ENCODE measurements around the gene SLC8A1. TPM values are rescaled to one million over a fixed set of nuclear protein-coding genes. Genes with fewer than 3 reads are reported as not detected.

Gene SLC8A1
- total and polyA plus RNA-seq, 8 donors = 5.4 to 39.7 (median 6.6) TPM

DNA sequence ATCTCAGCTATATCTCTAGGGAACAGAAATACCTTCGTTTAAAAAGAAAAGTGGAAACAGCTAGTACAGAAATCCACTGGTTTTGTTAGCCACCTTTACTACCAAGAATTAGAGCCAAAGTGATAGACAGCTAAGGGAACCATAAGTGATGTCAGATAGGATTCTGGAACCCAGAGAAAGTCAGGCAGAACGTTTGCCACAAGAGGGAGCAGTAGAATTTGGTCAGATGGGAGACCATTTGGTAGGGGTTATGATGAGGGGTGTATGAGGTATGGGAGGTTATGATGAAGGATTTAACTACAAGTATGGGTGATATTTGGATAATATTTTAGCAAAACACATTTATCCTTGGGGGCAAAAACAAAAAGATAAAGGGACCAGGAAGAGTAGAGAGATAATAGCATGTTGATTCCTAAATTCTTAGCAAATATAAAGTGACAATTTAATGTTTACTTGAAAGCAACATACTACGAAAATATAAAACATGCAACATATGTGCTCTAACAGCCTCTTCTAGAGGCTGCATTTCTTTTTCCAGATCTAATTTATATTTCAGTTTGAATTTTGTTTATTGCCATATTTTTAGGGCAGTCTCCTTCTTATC, 3.3 kb downstream of the SLC8A1 start:
- peak; percentile 35 to 41 for TF ChIP-seq CTCF (IDR thresholded peaks at IDR 0.05)
- Histone ChIP-seq H3K4me1 (peaks cover 0 to 37% of the 10 kb centered on the region in 2 donors), H3K4me3 (no peak overlapping the region), H3K27me3 (peaks cover 0 to 22% of the 10 kb centered on the region in 2 donors), H3K9me3 (no peaks in the 10 kb centered on the region), H3K27ac (no peak overlapping the region), H3K36me3 (no peaks in the 10 kb centered on the region)
- intact Hi-C loops (cut with DNase I) = no loop called here
- no peak for ATAC-seq
- no peak for DNase-seq

DNA sequence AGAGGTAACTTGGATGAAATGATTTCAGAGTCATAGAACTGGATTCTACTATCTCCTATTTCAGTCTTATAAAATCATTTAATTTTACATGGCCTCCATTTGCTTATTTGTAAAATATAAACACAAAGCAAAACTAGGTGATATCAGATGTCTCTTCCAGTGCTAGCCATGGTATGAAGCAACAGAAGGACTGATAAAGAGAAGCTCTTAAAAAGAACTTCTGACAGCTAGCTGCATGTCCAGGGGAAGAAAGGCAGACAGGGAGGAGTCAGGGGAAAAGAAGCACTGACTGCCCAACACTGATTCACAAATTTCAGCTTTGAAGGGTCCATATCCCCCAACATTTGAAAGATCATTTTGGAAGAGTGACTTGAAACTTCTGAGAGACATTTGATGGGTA, 6.4 kb downstream of the SLC8A1 start:
- Histone ChIP-seq H3K4me3 (no peak overlapping the region), H3K9me3 (no peaks in the 10 kb centered on the region), H3K27ac (no peak overlapping the region), H3K27me3 (peaks cover 0 to under 1% of the 10 kb centered on the region in 2 donors), H3K4me1 (peaks cover 0 to 27% of the 10 kb centered on the region in 2 donors), H3K36me3 (no peaks in the 10 kb centered on the region)
- intact Hi-C loops (cut with DNase I) = no loop called here
- ATAC-seq (no peak), DNase-seq (no peak)
- TF ChIP-seq CTCF (IDR thresholded peaks at IDR 0.05) = no peak

DNA sequence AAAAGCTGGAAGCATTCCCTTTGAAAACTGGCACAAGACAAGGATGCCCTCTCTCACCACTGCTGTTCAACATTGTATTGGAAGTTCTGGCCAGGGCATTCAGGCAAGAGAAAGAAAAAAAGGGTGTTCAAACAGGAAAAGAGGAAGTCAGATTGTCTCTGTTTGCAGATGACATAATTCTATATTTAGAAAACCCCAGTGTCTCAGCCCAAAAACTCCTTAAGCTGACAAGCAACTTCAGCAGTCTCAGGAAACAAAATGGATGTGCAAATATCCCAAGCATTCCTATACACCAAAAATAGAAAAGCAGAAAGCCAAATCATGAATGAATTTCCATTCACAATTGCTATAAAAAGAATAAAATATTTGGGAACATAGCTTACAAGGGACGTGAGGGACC, 11.1 kb downstream of the SLC8A1 start:
- H3K27me3 ChIP-seq = no peaks in the 10 kb centered on the region
- H3K4me1 ChIP-seq = peaks cover 0 to 14% of the 10 kb centered on the region in 2 donors
- no peak for TF ChIP-seq CTCF (IDR thresholded peaks at IDR 0.05)
- intact Hi-C loops (cut with DNase I) = no loop called here
- no peak overlapping the region for H3K27ac ChIP-seq
- DNase-seq (no peak), ATAC-seq (no peak)
- no peaks in the 10 kb centered on the region for H3K36me3 ChIP-seq
- H3K4me3 ChIP-seq = no peak overlapping the region
- H3K9me3 ChIP-seq = no peaks in the 10 kb centered on the region

DNA sequence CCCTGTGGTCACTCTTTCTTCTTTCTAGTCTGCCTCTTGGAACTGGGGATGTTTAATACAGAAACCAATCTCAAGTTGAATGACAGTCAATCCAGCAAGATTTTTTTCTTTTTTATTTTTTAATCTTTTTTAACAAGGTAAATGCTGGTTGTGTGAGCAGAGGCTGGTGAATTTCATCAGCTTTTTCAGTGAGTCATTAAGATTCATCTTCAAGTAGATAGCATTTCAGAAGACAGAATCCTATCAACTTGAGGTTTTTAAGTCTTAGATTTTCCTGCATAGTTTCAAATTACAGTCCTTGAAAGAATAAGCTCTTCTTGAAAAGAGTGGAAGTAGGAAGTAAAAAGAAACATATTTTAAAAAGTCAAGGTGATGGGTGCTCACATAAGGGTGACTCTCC, 12.4 kb downstream of the SLC8A1 start:
- TF ChIP-seq CTCF (IDR thresholded peaks at IDR 0.05) = no peak
- Histone ChIP-seq H3K9me3 (no peaks in the 10 kb centered on the region), H3K27ac (no peak overlapping the region), H3K4me3 (no peak overlapping the region), H3K4me1 (peaks cover 9 to 25% of the 10 kb centered on the region in 2 donors), H3K27me3 (no peaks in the 10 kb centered on the region), H3K36me3 (no peaks in the 10 kb centered on the region)
- intact Hi-C loops (cut with DNase I) = no loop called here
- DNase-seq (no peak), ATAC-seq (no peak)

GRCh38 chr2:40436093-40436475, 15.8 kb downstream of the SLC8A1 start:
- Histone ChIP-seq H3K27ac (no peak overlapping the region), H3K36me3 (no peaks in the 10 kb centered on the region), H3K27me3 (no peaks in the 10 kb centered on the region), H3K9me3 (no peaks in the 10 kb centered on the region), H3K4me1 (peaks cover 10 to 35% of the 10 kb centered on the region in 2 donors), H3K4me3 (no peak overlapping the region)
- ATAC-seq = no peak
- DNase-seq = no peak
- no peak for TF ChIP-seq CTCF (IDR thresholded peaks at IDR 0.05)
- intact Hi-C loops (cut with DNase I) = no loop called here

Data from left lung (tissue), 10 donors.